Progenitor cell of endocrine pancreas (in vitro differentiated cells): ENCODE data around the gene CDH23. TPM values are rescaled to one million over a fixed set of nuclear protein-coding genes. Genes with fewer than 3 reads are reported as not detected.

ENCODE experiments used
- DNase-seq: peaks from one replicate; pipeline ENCODE4 v3.0.0; 2021; ENCODE audit warnings: low spot score; ENCODE audit not compliant: unreplicated experiment
- H3K27ac Mint-ChIP-seq: 2 replicates; pipeline ENCODE4 v1.8.0; 2021; ENCODE audit warnings: mild to moderate bottlenecking, moderate library complexity, mixed read lengths
- H3K27me3 Mint-ChIP-seq: 2 replicates; pipeline ENCODE4 v1.8.0; 2021; ENCODE audit warnings: mixed read lengths
- H3K36me3 Mint-ChIP-seq: 2 replicates; pipeline ENCODE4 v1.8.0; 2022; ENCODE audit warnings: mixed read lengths; ENCODE audit not compliant: insufficient read depth
- H3K4me1 Mint-ChIP-seq: 2 replicates; pipeline ENCODE4 v1.8.0; 2021; ENCODE audit warnings: low read depth, mixed read lengths
- H3K4me3 Mint-ChIP-seq: 2 replicates; pipeline ENCODE4 v1.8.0; 2021; ENCODE audit warnings: low read depth, mild to moderate bottlenecking, moderate library complexity, mixed read lengths
- H3K9me3 Mint-ChIP-seq: 2 replicates; pipeline ENCODE4 v1.8.0; 2021; ENCODE audit warnings: low read depth, mixed read lengths
- total RNA-seq: library from RNA; stranded (reverse); gene quantifications from 2 replicates; pipeline ENCODE4 v1.2.1, GENCODE V29; 2021
- TF ChIP-seq, protein P1 (sequence below): fragments of 200-600 bp; sonication (generic); IDR thresholded peaks from one replicate; pipeline ENCODE4 v1.5.0; 2021; ENCODE audit warnings: antibody characterized with exemption, mild to moderate bottlenecking; ENCODE audit not compliant: unreplicated experiment

Gene CDH23
- total RNA-seq, 1 donor from 2014 or later = 0.43 TPM

- Mint-ChIP-seq H3K4me1 (peaks cover 3% of the 10 kb centered on the region), H3K27ac (no peak overlapping the region), H3K27me3 (peaks cover 16% of the 10 kb centered on the region), H3K9me3 (no peaks in the 10 kb centered on the region), H3K4me3 (no peak overlapping the region), H3K36me3 (no peaks in the 10 kb centered on the region)
- no peak for DNase-seq
- TF ChIP-seq, protein P1, sequence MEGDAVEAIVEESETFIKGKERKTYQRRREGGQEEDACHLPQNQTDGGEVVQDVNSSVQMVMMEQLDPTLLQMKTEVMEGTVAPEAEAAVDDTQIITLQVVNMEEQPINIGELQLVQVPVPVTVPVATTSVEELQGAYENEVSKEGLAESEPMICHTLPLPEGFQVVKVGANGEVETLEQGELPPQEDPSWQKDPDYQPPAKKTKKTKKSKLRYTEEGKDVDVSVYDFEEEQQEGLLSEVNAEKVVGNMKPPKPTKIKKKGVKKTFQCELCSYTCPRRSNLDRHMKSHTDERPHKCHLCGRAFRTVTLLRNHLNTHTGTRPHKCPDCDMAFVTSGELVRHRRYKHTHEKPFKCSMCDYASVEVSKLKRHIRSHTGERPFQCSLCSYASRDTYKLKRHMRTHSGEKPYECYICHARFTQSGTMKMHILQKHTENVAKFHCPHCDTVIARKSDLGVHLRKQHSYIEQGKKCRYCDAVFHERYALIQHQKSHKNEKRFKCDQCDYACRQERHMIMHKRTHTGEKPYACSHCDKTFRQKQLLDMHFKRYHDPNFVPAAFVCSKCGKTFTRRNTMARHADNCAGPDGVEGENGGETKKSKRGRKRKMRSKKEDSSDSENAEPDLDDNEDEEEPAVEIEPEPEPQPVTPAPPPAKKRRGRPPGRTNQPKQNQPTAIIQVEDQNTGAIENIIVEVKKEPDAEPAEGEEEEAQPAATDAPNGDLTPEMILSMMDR = no peak
These were observed 328.5 kb downstream of the CDH23 start for GRCh38 chr10:71725249-71725648.

DNA sequence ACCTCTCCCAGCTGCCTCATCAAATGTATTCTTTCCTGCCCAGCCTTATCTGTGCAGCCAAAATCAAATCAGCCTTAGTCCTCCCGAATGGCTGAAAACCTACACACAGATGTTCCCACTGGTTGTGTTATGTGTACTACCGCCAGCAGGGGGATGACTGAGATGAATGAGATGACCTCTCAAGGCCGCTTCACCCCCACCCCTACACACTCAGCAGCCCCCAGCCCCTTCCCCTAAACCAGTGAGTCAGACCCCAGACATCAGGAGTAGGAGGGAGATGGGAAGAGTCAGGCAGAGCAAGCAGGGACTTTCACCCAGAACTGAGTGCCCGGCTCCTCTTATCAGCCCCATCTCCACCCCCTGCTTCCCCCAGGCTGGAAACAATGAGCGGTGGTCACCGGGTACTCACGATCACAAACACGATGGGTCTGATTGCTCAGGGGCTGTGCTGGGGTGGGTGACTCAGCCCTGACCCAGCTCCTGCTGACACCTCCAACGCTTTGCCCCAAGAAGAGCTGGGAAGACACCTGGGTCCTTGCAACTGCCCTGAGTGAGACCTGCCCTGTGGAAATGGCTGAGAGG lies 329.4 kb downstream of the CDH23 start:
- Mint-ChIP-seq H3K27ac (no peak overlapping the region), H3K27me3 (peaks cover 8% of the 10 kb centered on the region), H3K4me3 (no peak overlapping the region), H3K36me3 (no peaks in the 10 kb centered on the region), H3K4me1 (peaks cover 3% of the 10 kb centered on the region), H3K9me3 (no peaks in the 10 kb centered on the region)
- TF ChIP-seq, protein P1 = peak; percentile 51
- DNase-seq = no peak

DNA sequence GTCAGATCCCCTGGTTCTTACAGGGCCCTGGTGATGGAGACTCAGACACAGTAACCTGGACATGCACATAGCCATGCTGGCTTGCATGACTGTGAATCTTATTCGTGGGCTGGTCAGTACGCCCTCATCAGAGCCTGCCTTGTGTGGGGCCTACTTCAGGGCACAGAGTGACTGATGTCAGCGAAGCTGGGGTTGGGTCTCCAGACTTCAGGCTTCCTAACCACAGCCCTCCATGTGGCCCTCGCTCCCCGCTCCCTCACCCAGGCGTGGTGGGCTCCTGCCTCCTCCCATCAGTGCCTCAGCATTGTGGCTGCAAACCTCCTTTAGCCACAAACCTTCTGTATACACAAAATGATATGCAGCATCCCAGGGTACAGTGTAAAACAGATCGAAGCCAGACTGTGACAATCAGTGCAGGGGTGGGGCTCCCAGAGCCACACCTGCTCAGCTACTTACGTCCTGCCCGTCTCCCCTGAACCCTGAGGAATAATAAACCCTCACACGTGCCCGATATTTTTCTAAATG lies 329.9 kb downstream of the CDH23 start:
- TF ChIP-seq, protein P1 = no peak
- Mint-ChIP-seq H3K27ac (no peak overlapping the region), H3K9me3 (no peaks in the 10 kb centered on the region), H3K4me1 (peaks cover 3% of the 10 kb centered on the region), H3K27me3 (peaks cover 3% of the 10 kb centered on the region), H3K4me3 (no peak overlapping the region), H3K36me3 (no peaks in the 10 kb centered on the region)
- DNase-seq = no peak

DNA sequence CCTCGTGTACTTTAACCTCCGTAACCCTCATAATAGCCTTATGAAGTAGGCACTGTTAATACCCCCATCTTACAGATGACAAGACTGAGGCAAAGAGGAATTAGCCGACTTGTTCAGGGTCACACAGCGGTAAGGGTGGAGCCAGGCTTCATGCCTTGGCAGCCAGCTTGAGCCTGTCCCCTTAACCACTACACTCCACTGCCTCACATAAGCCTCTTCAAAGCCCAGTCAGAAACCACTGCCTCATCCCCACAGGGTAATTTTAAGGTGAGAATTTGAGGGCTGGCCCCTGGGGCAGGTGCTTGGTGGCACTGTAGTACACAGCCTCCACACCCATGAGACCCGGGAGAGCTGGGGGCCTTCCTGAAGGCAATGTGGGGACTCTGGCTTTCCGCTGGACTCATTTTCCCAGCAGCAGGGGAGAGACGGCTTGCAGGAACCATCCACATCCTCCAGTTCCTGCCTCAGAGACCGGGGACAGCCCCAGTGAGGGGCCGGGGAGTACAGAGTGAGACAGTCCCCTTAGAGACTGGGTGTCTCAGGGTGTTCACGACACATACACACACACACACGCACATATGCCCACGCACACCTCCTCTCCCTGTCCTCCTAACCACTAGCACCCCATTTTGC lies 330.5 kb downstream of the CDH23 start:
- DNase-seq = no peak
- H3K9me3 Mint-ChIP-seq = no peaks in the 10 kb centered on the region
- H3K4me3 Mint-ChIP-seq = no peak overlapping the region
- H3K27ac Mint-ChIP-seq = no peak overlapping the region
- TF ChIP-seq, protein P1 = no peak
- peaks cover 3% of the 10 kb centered on the region for H3K4me1 Mint-ChIP-seq
- no peaks in the 10 kb centered on the region for H3K27me3 Mint-ChIP-seq
- H3K36me3 Mint-ChIP-seq = no peaks in the 10 kb centered on the region

GRCh38 chr10:71727738-71728737 lies 331.3 kb downstream of the CDH23 start:
- Mint-ChIP-seq H3K27me3 (peaks cover 3% of the 10 kb centered on the region), H3K36me3 (no peaks in the 10 kb centered on the region), H3K4me3 (no peak overlapping the region), H3K9me3 (no peaks in the 10 kb centered on the region), H3K27ac (no peak overlapping the region), H3K4me1 (peaks cover 4% of the 10 kb centered on the region)
- DNase-seq = no peak
- TF ChIP-seq, protein P1 = no peak
